C4-2B (cell line): ENCODE measurements around the gene FZD10.

ENCODE experiments used
- ZFX ChIP-seq: fragments of 450-650 bp; IDR thresholded peaks from 2 replicates; pipeline ENCODE4 v1.6.1; 2017
- TF ChIP-seq, protein P1 (sequence below): fragments of 450-650 bp; conservative IDR thresholded peaks from 2 replicates; pipeline ENCODE4 v1.5.1; 2017; ENCODE audit warnings: mild to moderate bottlenecking

DNA sequence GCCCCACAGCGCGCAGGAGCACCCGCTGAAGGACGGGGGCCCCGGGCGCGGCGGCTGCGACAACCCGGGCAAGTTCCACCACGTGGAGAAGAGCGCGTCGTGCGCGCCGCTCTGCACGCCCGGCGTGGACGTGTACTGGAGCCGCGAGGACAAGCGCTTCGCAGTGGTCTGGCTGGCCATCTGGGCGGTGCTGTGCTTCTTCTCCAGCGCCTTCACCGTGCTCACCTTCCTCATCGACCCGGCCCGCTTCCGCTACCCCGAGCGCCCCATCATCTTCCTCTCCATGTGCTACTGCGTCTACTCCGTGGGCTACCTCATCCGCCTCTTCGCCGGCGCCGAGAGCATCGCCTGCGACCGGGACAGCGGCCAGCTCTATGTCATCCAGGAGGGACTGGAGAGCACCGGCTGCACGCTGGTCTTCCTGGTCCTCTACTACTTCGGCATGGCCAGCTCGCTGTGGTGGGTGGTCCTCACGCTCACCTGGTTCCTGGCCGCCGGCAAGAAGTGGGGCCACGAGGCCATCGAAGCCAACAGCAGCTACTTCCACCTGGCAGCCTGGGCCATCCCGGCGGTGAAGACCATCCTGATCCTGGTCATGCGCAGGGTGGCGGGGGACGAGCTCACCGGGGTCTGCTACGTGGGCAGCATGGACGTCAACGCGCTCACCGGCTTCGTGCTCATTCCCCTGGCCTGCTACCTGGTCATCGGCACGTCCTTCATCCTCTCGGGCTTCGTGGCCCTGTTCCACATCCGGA, 1.4 kb downstream of the FZD10 start:
- TF ChIP-seq, protein P1, sequence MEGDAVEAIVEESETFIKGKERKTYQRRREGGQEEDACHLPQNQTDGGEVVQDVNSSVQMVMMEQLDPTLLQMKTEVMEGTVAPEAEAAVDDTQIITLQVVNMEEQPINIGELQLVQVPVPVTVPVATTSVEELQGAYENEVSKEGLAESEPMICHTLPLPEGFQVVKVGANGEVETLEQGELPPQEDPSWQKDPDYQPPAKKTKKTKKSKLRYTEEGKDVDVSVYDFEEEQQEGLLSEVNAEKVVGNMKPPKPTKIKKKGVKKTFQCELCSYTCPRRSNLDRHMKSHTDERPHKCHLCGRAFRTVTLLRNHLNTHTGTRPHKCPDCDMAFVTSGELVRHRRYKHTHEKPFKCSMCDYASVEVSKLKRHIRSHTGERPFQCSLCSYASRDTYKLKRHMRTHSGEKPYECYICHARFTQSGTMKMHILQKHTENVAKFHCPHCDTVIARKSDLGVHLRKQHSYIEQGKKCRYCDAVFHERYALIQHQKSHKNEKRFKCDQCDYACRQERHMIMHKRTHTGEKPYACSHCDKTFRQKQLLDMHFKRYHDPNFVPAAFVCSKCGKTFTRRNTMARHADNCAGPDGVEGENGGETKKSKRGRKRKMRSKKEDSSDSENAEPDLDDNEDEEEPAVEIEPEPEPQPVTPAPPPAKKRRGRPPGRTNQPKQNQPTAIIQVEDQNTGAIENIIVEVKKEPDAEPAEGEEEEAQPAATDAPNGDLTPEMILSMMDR, result no peak
- no peak for TF ChIP-seq ZFX
